Measurements from ENCODE around the gene FOSL1. TPM values are rescaled to one million over a fixed set of nuclear protein-coding genes. Genes with fewer than 3 reads are reported as not detected.

Gene FOSL1
- total and polyA plus RNA-seq, 2 of the 13 experiments (the other 11 are each of a cell fraction or from before 2014, with no cell fraction given): 4.0 to 4.1 TPM

DNA sequence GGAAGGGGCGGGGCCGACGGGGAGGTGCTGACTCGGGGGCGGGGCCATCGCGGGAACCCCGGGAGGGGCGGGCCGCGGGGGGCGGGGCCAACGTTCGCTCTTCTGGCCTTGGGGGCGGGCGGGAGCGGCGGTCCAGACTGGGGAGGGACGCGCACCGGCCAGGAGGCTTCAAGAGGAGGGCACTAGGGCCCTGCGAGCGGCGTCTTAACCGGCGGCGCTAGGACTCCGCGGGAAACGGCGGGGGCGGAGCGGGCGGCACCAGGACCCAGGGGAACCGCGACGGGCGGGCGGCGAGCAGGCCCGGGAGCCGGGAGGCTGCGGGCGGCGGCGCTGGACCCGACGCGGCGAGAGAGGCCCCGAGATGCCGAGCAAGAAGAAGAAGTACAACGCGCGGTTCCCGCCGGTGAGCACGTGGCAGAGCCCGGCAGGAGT is 19.0 kb upstream of the FOSL1 start, which contains the start of gene DRAP1 (continued):
- TF ChIP-seq ZNF607 (CRISPR knock-in tag; IDR thresholded peaks at IDR 0.05; ENCODE audit: borderline replicate concordance) (peak; percentile 73), NFYB (CRISPR knock-in tag; IDR thresholded peaks at IDR 0.05) (peak; percentile 14; the same call in 1 of the 2 replicates), ZNF329 (CRISPR knock-in tag; IDR thresholded peaks at IDR 0.05; ENCODE audit: low read depth) (peak; percentile 16; the same call in 1 of the 2 replicates), ZNF616 (CRISPR knock-in tag; IDR thresholded peaks at IDR 0.05; ENCODE audit: low read depth) (peak; percentile 77; the same call in 1 of the 2 replicates), ZKSCAN8 (CRISPR knock-in tag; IDR thresholded peaks at IDR 0.05; ENCODE audit: borderline replicate concordance) (peak; percentile 49; the same call in 1 of the 2 replicates), ZNF572 (CRISPR knock-in tag; IDR thresholded peaks at IDR 0.05) (no peak), CHD2 (IDR thresholded peaks at IDR 0.05; ENCODE audit: low read depth, low read length) (no peak), ZNF441 (CRISPR knock-in tag; IDR thresholded peaks at IDR 0.05; ENCODE audit: borderline replicate concordance) (no peak), SIX4 (CRISPR knock-in tag; IDR thresholded peaks at IDR 0.05) (peak; percentile 68; the same call in 1 of the 2 replicates), ZNF30 (CRISPR knock-in tag; IDR thresholded peaks at IDR 0.05) (no peak), SMYD3 (CRISPR knock-in tag; IDR thresholded peaks at IDR 0.05) (no peak), ZSCAN29 (CRISPR knock-in tag; conservative IDR thresholded peaks at IDR 0.05) (peak; percentile 58; the same call in 1 of the 2 replicates), NCOR1 (IDR thresholded peaks at IDR 0.05; ENCODE audit: borderline replicate concordance, low read length) (no peak), NFE2 (CRISPR knock-in tag; IDR thresholded peaks at IDR 0.05) (no peak), SAP130 (CRISPR knock-in tag; IDR thresholded peaks at IDR 0.05; ENCODE audit: low read depth) (peak; percentile 86), ZSCAN9 (CRISPR knock-in tag; IDR thresholded peaks at IDR 0.05; ENCODE audit: borderline replicate concordance) (no peak), ATRX (CRISPR knock-in tag; IDR thresholded peaks at IDR 0.05; ENCODE audit: borderline replicate concordance) (no peak), GZF1 (CRISPR knock-in tag; IDR thresholded peaks at IDR 0.05) (no peak), KLF6 (CRISPR knock-in tag; IDR thresholded peaks at IDR 0.05) (peak; percentile 77; the same call in 1 of the 2 replicates)
- TF ChIP-seq, protein P1, sequence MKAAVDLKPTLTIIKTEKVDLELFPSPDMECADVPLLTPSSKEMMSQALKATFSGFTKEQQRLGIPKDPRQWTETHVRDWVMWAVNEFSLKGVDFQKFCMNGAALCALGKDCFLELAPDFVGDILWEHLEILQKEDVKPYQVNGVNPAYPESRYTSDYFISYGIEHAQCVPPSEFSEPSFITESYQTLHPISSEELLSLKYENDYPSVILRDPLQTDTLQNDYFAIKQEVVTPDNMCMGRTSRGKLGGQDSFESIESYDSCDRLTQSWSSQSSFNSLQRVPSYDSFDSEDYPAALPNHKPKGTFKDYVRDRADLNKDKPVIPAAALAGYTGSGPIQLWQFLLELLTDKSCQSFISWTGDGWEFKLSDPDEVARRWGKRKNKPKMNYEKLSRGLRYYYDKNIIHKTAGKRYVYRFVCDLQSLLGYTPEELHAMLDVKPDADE (CRISPR knock-in tag; IDR thresholded peaks at IDR 0.05): no peak
- TF ChIP-seq, protein P2, sequence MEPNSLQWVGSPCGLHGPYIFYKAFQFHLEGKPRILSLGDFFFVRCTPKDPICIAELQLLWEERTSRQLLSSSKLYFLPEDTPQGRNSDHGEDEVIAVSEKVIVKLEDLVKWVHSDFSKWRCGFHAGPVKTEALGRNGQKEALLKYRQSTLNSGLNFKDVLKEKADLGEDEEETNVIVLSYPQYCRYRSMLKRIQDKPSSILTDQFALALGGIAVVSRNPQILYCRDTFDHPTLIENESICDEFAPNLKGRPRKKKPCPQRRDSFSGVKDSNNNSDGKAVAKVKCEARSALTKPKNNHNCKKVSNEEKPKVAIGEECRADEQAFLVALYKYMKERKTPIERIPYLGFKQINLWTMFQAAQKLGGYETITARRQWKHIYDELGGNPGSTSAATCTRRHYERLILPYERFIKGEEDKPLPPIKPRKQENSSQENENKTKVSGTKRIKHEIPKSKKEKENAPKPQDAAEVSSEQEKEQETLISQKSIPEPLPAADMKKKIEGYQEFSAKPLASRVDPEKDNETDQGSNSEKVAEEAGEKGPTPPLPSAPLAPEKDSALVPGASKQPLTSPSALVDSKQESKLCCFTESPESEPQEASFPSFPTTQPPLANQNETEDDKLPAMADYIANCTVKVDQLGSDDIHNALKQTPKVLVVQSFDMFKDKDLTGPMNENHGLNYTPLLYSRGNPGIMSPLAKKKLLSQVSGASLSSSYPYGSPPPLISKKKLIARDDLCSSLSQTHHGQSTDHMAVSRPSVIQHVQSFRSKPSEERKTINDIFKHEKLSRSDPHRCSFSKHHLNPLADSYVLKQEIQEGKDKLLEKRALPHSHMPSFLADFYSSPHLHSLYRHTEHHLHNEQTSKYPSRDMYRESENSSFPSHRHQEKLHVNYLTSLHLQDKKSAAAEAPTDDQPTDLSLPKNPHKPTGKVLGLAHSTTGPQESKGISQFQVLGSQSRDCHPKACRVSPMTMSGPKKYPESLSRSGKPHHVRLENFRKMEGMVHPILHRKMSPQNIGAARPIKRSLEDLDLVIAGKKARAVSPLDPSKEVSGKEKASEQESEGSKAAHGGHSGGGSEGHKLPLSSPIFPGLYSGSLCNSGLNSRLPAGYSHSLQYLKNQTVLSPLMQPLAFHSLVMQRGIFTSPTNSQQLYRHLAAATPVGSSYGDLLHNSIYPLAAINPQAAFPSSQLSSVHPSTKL (CRISPR knock-in tag; IDR thresholded peaks at IDR 0.05): peak; percentile 46; the same call in 1 of the 2 replicates
- TF ChIP-seq, protein P3, sequence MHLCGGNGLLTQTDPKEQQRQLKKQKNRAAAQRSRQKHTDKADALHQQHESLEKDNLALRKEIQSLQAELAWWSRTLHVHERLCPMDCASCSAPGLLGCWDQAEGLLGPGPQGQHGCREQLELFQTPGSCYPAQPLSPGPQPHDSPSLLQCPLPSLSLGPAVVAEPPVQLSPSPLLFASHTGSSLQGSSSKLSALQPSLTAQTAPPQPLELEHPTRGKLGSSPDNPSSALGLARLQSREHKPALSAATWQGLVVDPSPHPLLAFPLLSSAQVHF (CRISPR knock-in tag; IDR thresholded peaks at IDR 0.05): no peak
- TF ChIP-seq, protein P4, sequence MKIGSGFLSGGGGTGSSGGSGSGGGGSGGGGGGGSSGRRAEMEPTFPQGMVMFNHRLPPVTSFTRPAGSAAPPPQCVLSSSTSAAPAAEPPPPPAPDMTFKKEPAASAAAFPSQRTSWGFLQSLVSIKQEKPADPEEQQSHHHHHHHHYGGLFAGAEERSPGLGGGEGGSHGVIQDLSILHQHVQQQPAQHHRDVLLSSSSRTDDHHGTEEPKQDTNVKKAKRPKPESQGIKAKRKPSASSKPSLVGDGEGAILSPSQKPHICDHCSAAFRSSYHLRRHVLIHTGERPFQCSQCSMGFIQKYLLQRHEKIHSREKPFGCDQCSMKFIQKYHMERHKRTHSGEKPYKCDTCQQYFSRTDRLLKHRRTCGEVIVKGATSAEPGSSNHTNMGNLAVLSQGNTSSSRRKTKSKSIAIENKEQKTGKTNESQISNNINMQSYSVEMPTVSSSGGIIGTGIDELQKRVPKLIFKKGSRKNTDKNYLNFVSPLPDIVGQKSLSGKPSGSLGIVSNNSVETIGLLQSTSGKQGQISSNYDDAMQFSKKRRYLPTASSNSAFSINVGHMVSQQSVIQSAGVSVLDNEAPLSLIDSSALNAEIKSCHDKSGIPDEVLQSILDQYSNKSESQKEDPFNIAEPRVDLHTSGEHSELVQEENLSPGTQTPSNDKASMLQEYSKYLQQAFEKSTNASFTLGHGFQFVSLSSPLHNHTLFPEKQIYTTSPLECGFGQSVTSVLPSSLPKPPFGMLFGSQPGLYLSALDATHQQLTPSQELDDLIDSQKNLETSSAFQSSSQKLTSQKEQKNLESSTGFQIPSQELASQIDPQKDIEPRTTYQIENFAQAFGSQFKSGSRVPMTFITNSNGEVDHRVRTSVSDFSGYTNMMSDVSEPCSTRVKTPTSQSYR (CRISPR knock-in tag; IDR thresholded peaks at IDR 0.05; ENCODE audit: borderline replicate concordance): no peak; the same call in 1 of the 2 replicates
